Measurements from ENCODE around the gene KDM5A.
"Not testable (repeated sequence)": the region's sequence is repeated elsewhere in the genome, so short reads cannot be mapped to it uniquely, and the experiment has no call there.

The KDM5A gene

DNA sequence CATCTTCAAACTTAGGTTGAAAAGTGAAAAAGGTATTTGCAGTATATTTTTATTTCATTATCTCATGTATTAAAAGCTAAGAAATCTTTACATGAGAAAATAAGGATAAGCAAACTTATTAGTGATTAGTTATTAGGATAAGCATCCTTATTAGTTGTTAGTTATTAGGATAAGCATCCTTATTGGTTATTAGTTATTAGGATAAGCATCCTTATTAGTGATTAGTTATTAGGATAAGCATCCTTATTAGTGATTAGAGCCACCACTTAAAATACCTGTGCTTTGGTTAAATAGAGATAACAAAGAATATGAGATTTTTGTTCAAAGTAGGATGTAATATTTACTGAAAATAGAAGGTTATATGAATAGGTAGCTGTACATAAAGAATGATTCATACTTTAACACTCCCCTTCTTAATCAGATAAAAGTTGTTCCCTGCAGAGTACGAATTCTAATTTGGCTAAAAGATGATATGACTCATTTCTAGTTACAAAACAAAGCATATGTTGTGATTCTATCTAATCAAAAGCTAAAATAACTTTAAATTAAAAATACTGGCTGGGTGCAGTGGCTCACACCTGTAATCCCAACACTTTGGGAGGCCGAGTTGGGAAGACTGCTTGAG, 56.4 kb downstream of the KDM5A start:
- no peak for DNase-seq

GRCh38 chr12:331287-331686, 57.8 kb downstream of the KDM5A start:
- no peak for DNase-seq

GRCh38 chr12:325906-326305, 63.2 kb downstream of the KDM5A start:
- DNase-seq, result no peak

GRCh38 chr12:323507-323906, 65.6 kb downstream of the KDM5A start:
- DNase-seq, result no peak

GRCh38 chr12:321606-322326, 67.4 kb downstream of the KDM5A start:
- peak in 2 of 51 donors; percentile 3 to 9 for DNase-seq

GRCh38 chr12:318759-319515, 70.2 kb downstream of the KDM5A start:
- DNase-seq, result no peak

- no peak for DNase-seq
Measured at GRCh38 chr12:308511-308910, 80.6 kb downstream of the KDM5A start.

DNA sequence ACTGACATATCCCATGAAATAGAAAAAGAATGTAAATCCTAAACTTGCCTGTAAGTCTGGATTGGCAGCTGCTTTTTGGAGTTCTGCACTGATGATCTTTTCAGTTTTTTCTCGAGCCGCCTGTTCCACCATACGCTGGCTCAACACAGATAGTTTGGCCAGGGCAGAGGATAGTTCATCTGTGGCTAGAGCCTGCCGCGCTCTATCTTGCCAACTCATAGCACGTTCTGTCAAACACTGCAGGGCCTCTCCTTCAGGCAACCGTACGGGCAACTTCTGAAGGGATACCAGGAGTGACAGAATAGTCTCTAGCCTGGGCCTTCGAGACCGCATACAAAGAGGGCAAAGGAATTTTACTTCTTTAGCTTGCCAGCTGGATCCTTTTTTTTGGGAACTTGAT, 81.7 kb downstream of the KDM5A start:
- DNase-seq, result no peak

- DNase-seq, result no peak
Measured at GRCh38 chr12:304805-305204, 84.3 kb downstream of the KDM5A start.

DNA sequence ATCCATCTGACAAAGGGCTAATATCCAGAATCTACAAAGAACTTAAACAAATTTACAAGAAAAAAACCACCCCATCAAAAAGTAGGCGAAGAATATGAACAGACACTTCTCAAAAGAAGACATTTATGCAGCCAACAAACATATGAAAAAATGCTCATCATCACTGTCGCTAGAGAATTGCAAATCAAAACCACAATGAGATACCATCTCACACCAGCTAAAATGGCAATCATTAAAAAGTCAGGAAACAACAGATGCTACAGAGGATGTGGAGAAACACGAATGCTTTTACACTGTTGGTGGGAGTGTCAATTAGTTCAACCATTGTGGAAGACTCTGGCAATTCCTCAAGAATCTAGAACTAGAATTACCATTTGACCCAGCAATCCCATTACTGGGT, 86.4 kb downstream of the KDM5A start:
- DNase-seq, result not testable (repeated sequence)

DNA sequence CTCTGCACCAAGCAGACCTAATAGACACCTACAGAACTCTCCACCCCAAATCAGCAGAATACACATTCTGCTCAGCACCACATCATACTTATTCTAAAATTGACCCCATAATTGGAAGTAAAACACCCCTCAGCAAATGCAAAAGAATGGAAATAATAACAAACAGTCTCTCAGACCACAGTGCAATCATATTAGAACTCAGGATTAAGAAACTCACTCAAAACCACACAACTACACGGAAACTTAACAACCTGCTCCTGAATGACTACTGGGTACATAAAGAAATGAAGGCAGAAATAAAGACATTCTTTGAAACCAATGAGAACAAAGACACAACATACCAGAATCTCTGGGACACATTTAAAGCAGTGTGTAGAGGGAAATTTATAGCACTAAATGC, 89.0 kb downstream of the KDM5A start:
- not testable (repeated sequence) for DNase-seq

- not testable (repeated sequence) for DNase-seq
Measured at GRCh38 chr12:299511-299910, 89.6 kb downstream of the KDM5A start.

DNA sequence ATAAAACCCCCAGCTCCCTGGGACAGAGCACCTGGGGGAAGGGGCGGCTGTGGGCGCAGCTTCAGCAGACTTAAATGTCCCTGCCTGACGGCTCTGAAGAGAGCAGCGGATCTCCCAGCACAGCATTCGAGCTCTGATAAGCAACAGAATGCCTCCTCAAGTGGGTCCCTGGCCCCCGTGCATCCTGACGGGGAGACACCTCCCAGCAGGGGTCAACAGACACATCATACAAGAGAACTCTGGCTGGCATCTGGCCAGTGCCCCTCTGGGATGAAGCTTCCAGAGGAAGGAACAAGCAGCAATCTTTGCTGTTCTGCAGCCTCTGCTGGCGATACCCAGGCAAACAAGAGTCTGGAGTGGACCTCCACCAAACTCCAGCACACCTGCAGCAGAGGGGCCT, 91.1 kb downstream of the KDM5A start:
- not testable (repeated sequence) for DNase-seq

DNA sequence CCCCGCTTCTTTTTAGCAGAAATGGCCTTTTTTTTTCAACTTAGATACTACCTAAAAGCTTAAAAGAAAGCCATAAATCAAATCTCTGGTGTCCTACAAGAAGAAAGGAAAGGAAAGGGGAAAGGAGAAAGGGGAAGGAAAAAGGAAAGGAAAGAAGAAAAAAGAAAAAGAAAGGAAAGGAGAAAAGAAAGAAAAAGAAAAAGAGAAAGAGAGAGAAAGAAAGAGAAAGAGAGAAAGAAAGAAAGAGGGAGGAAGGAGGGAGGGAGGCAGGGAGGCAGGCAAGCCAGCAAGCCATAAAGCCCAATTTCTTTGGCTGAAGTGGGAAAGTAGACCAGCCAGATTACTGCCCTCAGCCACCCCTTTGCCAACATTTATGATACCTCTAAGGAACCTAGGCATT, 94.0 kb downstream of the KDM5A start:
- DNase-seq, result no peak

GRCh38 chr12:293199-293598, 95.9 kb downstream of the KDM5A start:
- DNase-seq, result no peak

DNA sequence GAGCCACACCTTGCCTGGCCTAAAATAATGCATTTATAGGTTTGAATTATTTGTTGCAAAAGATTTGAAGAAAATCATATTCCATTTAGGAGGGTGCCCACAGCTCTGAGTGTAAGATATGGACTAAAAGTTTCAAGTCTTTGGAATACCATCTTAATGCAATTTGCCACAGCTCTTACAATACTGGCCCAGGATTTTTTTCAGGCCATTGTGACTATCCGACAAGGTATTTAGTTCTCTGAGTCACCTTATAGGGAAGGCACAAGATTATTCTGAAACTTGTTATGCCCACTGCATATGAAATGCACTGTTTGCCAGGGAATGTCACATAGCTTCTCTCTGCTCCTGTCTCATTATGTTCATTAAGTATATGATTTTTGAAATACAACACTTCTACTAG, 96.9 kb downstream of the KDM5A start:
- no peak for DNase-seq

- DNase-seq, result no peak
Measured at GRCh38 chr12:291153-291723, 97.9 kb downstream of the KDM5A start.

DNA sequence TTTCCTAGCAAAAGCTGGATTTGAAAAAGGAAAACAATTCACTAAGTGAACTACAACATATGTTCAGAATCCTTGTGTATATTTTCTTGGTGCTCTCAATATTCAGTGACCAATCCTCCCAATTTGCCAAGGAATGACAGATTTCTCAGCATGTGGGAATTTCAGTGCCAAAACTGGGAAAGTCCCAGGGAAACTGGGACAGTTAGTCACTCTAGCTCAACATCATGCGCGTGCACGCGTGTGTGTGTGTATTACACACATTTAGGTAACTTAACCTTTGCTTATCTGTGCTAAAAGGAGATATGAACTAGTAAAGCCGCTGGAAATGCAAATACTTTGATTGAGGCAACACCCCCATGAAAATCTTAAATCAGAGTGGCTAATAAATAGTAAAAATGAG, 100.4 kb downstream of the KDM5A start:
- DNase-seq, result peak in 4 of 51 donors; percentile 5 to 14 (median 8)

DNA sequence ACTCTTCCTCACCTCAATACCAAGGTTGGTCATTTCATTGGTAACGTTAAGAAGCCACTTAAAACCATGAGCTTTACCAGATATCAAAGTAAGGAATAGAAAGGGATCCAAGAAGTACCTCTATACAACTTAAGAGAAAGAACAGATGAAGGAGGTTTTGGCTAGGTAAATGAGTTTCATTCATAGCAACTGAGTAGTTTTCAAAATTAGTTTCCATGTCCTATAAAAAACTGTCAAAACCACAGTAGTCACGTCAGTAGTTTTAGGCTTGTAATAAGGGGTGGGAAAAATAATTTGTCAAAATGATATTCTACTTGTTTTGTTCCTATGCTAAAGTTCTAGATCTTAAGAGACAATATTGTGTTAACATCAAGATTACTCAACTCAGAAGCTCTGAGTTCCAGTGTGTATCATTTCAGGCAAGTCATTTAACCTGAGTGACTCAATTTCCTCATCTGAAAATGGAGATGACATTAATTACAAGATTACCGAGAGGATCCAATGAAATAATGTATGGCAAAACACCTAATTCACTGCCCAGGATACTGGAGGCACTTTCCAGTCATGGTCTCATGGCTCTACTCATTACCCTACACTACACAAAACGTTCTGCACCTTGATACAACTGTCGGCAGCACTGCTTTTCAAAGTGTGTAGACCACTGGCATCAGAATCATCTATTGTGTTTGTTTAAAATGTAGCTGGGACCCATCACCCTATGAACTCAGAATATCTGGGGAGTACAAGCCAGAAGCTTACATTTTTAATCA, 102.4 kb downstream of the KDM5A start:
- no peak for DNase-seq

DNA sequence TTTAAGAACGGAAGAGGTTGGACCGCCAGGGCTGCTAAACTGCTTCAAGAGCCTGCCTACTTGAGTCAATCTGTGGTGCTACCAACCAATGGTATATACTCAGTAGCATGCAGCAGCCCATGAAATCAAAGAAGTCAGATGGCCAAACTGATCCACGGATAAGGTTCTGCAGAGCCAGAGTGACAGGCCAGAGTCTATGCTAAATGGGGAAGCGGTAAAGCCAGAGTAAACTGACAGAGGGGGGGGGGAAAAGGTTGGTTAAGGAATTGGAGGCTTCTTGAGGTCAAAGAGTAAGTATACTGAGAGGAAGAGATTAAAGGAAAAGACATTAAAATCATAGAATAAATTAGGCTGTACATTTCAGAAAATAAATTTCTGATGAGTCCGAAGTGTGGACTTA, 111.1 kb downstream of the KDM5A start:
- DNase-seq, result no peak

- no peak for DNase-seq
Measured at GRCh38 chr12:275812-276211, 113.3 kb downstream of the KDM5A start.

GRCh38 chr12:273382-273781, 115.7 kb downstream of the KDM5A start:
- DNase-seq, result no peak

All from hypothalamus (tissue), 51 donors.